ENCODE data around the gene MCC. TPM values are rescaled to one million over a fixed set of nuclear protein-coding genes. Genes with fewer than 3 reads are reported as not detected.

Gene MCC
- total RNA-seq, 1 donor from 2014 or later = 26.9 TPM

- Histone ChIP-seq H3K9me3 (ENCODE audit: insufficient read depth, low read depth, low read length) (no peaks in the 10 kb centered on the region), H3K79me2 (ENCODE audit: insufficient read depth, low read length) (no peaks in the 10 kb centered on the region), H3K27ac (ENCODE audit: low read depth, low read length) (no peak overlapping the region), H3K27me3 (ENCODE audit: insufficient read depth, low read length) (no peaks in the 10 kb centered on the region), H3K4me2 (ENCODE audit: low read length) (no peak overlapping the region), H3K9ac (ENCODE audit: low read length) (no peak overlapping the region), H3K36me3 (ENCODE audit: insufficient read depth, low read length) (no peaks in the 10 kb centered on the region), H3K4me1 (ENCODE audit: insufficient read depth, low read length) (no peaks in the 10 kb centered on the region), H4K20me1 (ENCODE audit: insufficient read depth, low read length) (no peaks in the 10 kb centered on the region), H3K4me3 (ENCODE audit: insufficient read depth, low read depth, low read length) (no peak overlapping the region), H2AFZ (ENCODE audit: low read depth, low read length) (no peak overlapping the region)
- DNase-seq (ENCODE audit: low read depth) (no peak), FAIRE-seq (no peak)
- no peaks in the 10 kb centered on the region for H3K9me3 Mint-ChIP-seq (ENCODE audit: unreplicated experiment)
- no peak for TF ChIP-seq EZH2 (IDR thresholded peaks at IDR 0.05; ENCODE audit: insufficient read depth, low read length)
- TF ChIP-seq CTCF (IDR thresholded peaks at IDR 0.05; ENCODE audit: insufficient read depth, low read depth, low read length) = no peak
- no peak overlapping the region for H3K4me3 Mint-ChIP-seq (ENCODE audit: unreplicated experiment)
- no peaks in the 10 kb centered on the region for H3K4me1 Mint-ChIP-seq (ENCODE audit: low read depth, unreplicated experiment)
- no peaks in the 10 kb centered on the region for H3K27me3 Mint-ChIP-seq (ENCODE audit: low read depth, unreplicated experiment)
- no peak overlapping the region for H3K27ac Mint-ChIP-seq (ENCODE audit: unreplicated experiment)
- H3K36me3 Mint-ChIP-seq (ENCODE audit: low read depth, unreplicated experiment) = peaks cover 4% of the 10 kb centered on the region
These were observed 35.3 kb downstream of the MCC start for GRCh38 chr5:113452941-113453340.

GRCh38 chr5:113451797-113452196 lies 36.5 kb downstream of the MCC start:
- Histone ChIP-seq H3K27me3 (ENCODE audit: insufficient read depth, low read length) (no peaks in the 10 kb centered on the region), H3K9ac (ENCODE audit: low read length) (no peak overlapping the region), H3K27ac (ENCODE audit: low read depth, low read length) (no peak overlapping the region), H3K36me3 (ENCODE audit: insufficient read depth, low read length) (no peaks in the 10 kb centered on the region), H3K79me2 (ENCODE audit: insufficient read depth, low read length) (no peaks in the 10 kb centered on the region), H3K4me1 (ENCODE audit: insufficient read depth, low read length) (no peaks in the 10 kb centered on the region), H4K20me1 (ENCODE audit: insufficient read depth, low read length) (no peaks in the 10 kb centered on the region), H3K4me2 (ENCODE audit: low read length) (no peak overlapping the region), H3K9me3 (ENCODE audit: insufficient read depth, low read depth, low read length) (no peaks in the 10 kb centered on the region), H3K4me3 (ENCODE audit: insufficient read depth, low read depth, low read length) (no peak overlapping the region), H2AFZ (ENCODE audit: low read depth, low read length) (no peak overlapping the region)
- peaks cover 2% of the 10 kb centered on the region for H3K4me1 Mint-ChIP-seq (ENCODE audit: low read depth, unreplicated experiment)
- no peak overlapping the region for H3K27ac Mint-ChIP-seq (ENCODE audit: unreplicated experiment)
- DNase-seq (ENCODE audit: low read depth) (no peak), FAIRE-seq (no peak)
- TF ChIP-seq EZH2 (IDR thresholded peaks at IDR 0.05; ENCODE audit: insufficient read depth, low read length) = no peak
- TF ChIP-seq CTCF (IDR thresholded peaks at IDR 0.05; ENCODE audit: insufficient read depth, low read depth, low read length) = no peak
- H3K9me3 Mint-ChIP-seq (ENCODE audit: unreplicated experiment) = no peaks in the 10 kb centered on the region
- H3K36me3 Mint-ChIP-seq (ENCODE audit: low read depth, unreplicated experiment) = peaks cover 6% of the 10 kb centered on the region
- H3K27me3 Mint-ChIP-seq (ENCODE audit: low read depth, unreplicated experiment) = no peaks in the 10 kb centered on the region
- no peak overlapping the region for H3K4me3 Mint-ChIP-seq (ENCODE audit: unreplicated experiment)

- Mint-ChIP-seq H3K27me3 (ENCODE audit: low read depth, unreplicated experiment) (no peaks in the 10 kb centered on the region), H3K27ac (ENCODE audit: unreplicated experiment) (no peak overlapping the region), H3K36me3 (ENCODE audit: low read depth, unreplicated experiment) (peaks cover 11% of the 10 kb centered on the region), H3K4me3 (ENCODE audit: unreplicated experiment) (no peak overlapping the region), H3K9me3 (ENCODE audit: unreplicated experiment) (no peaks in the 10 kb centered on the region), H3K4me1 (ENCODE audit: low read depth, unreplicated experiment) (peaks cover 2% of the 10 kb centered on the region)
- Histone ChIP-seq H3K27me3 (ENCODE audit: insufficient read depth, low read length) (no peaks in the 10 kb centered on the region), H3K9me3 (ENCODE audit: insufficient read depth, low read depth, low read length) (no peaks in the 10 kb centered on the region), H3K9ac (ENCODE audit: low read length) (no peak overlapping the region), H3K79me2 (ENCODE audit: insufficient read depth, low read length) (no peaks in the 10 kb centered on the region), H3K36me3 (ENCODE audit: insufficient read depth, low read length) (no peaks in the 10 kb centered on the region), H3K4me3 (ENCODE audit: insufficient read depth, low read depth, low read length) (no peak overlapping the region), H3K4me2 (ENCODE audit: low read length) (no peak overlapping the region), H2AFZ (ENCODE audit: low read depth, low read length) (no peak overlapping the region), H4K20me1 (ENCODE audit: insufficient read depth, low read length) (no peaks in the 10 kb centered on the region), H3K27ac (ENCODE audit: low read depth, low read length) (no peak overlapping the region), H3K4me1 (ENCODE audit: insufficient read depth, low read length) (no peaks in the 10 kb centered on the region)
- FAIRE-seq (no peak), DNase-seq (ENCODE audit: low read depth) (no peak)
- no peak for TF ChIP-seq CTCF (IDR thresholded peaks at IDR 0.05; ENCODE audit: insufficient read depth, low read depth, low read length)
- no peak for TF ChIP-seq EZH2 (IDR thresholded peaks at IDR 0.05; ENCODE audit: insufficient read depth, low read length)
These were observed 37.3 kb downstream of the MCC start for GRCh38 chr5:113450929-113451328.
